HepG2 (cell line): Measurements from ENCODE around the gene NUP62. TPM values are rescaled to one million over a fixed set of nuclear protein-coding genes. Genes with fewer than 3 reads are reported as not detected.

Experiments used
- ATAC-seq: fragments of 200-7000 bp; cut with Tn5 transposase; 3 replicates; pipeline ENCODE4 v1.9.1; 2020; ENCODE audit warnings: mild to moderate bottlenecking, moderate library complexity
- BruUV-seq: library from RNA; stranded (reverse); fragments of 400-500 nt; replicated peaks from 2 replicates; lab custom pipeline; 2021; lab: Mats Ljungman, UMichigan
- CTCF ChIA-PET: fragments of 300-600 bp; formaldehyde crosslinking; extraction: SDS; loops from one replicate; lab custom pipeline; 2021; ENCODE audit warnings: low total read pairs, inconsistent platforms, low intra/inter-chr PET ratio; lab: Yijun Ruan, JAX
- POLR2A ChIA-PET: fragments of 350-600 bp; sonication (Branson Sonifier 250); formaldehyde crosslinking; loops from one replicate; lab custom pipeline; 2020; ENCODE audit warnings: antibody characterized with exemption, inconsistent platforms; lab: Yijun Ruan, JAX
- DNase-seq: peaks from one replicate; pipeline ENCODE4 v3.0.0-alpha.2; 2015; ENCODE audit warnings: low spot score
- FAIRE-seq: peaks from 3 replicates; lab custom pipeline; 2011; peaks lifted over from hg19 to GRCh38; lab: Jason Lieb, UNC
- H2AFZ ChIP-seq: one replicate; pipeline ENCODE4 v1.6.1; 2011; ENCODE audit warnings: low read length, inconsistent platforms
- H3K27ac ChIP-seq: fragments of 300-600 bp; 3 replicates; pipeline ENCODE4 v1.8.0; 2011; ENCODE audit warnings: mixed run types, mild to moderate bottlenecking, mixed read lengths, low read length, inconsistent platforms; ENCODE audit not compliant: insufficient read depth; ENCODE audit errors: extremely low read length
- H3K27me3 ChIP-seq, 2 experiments: fragments of 200-600 bp in 1 of 2; 2 replicates in 1 of 2; 3 replicates in 1 of 2; pipeline versions ENCODE4 v1.6.0 to v1.8.0; 2011; ENCODE audit warnings: low read length in 2 of 2, mild to moderate bottlenecking in 2 of 2, moderate library complexity in 2 of 2, inconsistent platforms in 1 of 2; ENCODE audit not compliant: insufficient read depth in 2 of 2, control insufficient read depth in 1 of 2
- H3K36me3 ChIP-seq, 2 experiments: fragments of 200-600 bp in 1 of 2; replicated peaks in 1 of 2; 2 replicates in 1 of 2; 3 replicates in 1 of 2; pipeline versions ENCODE4 v1.5.1 to v1.8.0; 2011; ENCODE audit warnings: low read length in 2 of 2, inconsistent platforms in 1 of 2; ENCODE audit not compliant: insufficient read depth in 2 of 2, control insufficient read depth in 1 of 2
- H3K4me1 ChIP-seq: 2 replicates; pipeline ENCODE4 v1.5.1; 2012; ENCODE audit warnings: low read length, inconsistent platforms; ENCODE audit not compliant: insufficient read depth
- H3K4me2 ChIP-seq: 2 replicates; pipeline ENCODE4 v1.6.0; 2011; ENCODE audit warnings: low read depth, low read length, inconsistent platforms
- H3K4me3 ChIP-seq, 3 experiments: fragments of 200-600 bp in 1 of 3; sonication (generic), shearing (Covaris generic) in 1 of 3; replicated peaks in 1 of 3; 2 replicates each; pipeline ENCODE4 v1.5.1; 2011 to 2016; ENCODE audit warnings: low read length in 3 of 3, inconsistent platforms in 2 of 3, low read depth in 2 of 3, mild to moderate bottlenecking in 2 of 3, control low read depth in 1 of 3, mixed read lengths in 1 of 3; ENCODE audit not compliant: insufficient read depth in 1 of 3
- H3K79me2 ChIP-seq: one replicate; pipeline ENCODE4 v1.6.1; 2011; ENCODE audit warnings: low read length, inconsistent platforms; ENCODE audit not compliant: insufficient read depth
- H3K9ac ChIP-seq: 2 replicates; pipeline ENCODE4 v1.6.0; 2011; ENCODE audit warnings: mild to moderate bottlenecking, low read depth, low read length, inconsistent platforms; ENCODE audit not compliant: insufficient read depth
- H3K9me3 ChIP-seq: 2 replicates; pipeline ENCODE4 v1.5.1; 2012; ENCODE audit warnings: mild to moderate bottlenecking, low read length
- H4K20me1 ChIP-seq: 2 replicates; pipeline ENCODE4 v1.6.0; 2011; ENCODE audit warnings: inconsistent platforms, mild to moderate bottlenecking, low read length, moderate library complexity; ENCODE audit not compliant: insufficient read depth
- HOXA5 ChIP-seq: sonication (generic); formaldehyde crosslinking; IDR thresholded peaks from 2 replicates; pipeline ENCODE4 v1.4.0; 2020; ENCODE audit warnings: missing genetic modification reagents
- KLF9 ChIP-seq: IDR thresholded peaks from 2 replicates; pipeline ENCODE4 v1.6.1; 2016; ENCODE audit warnings: low read depth
- RBFOX2 ChIP-seq: fragments of 200-400 bp; formaldehyde crosslinking; IDR thresholded peaks from 2 replicates; pipeline ENCODE4 v1.6.1; 2017; ENCODE audit warnings: low read depth, mild to moderate bottlenecking, low read length
- ZBTB33 ChIP-seq: sonication (generic); formaldehyde crosslinking; IDR thresholded peaks from 2 replicates; pipeline ENCODE4 v1.4.0; 2020; ENCODE audit warnings: missing genetic modification reagents
- ZNF101 ChIP-seq: sonication (generic); formaldehyde crosslinking; IDR thresholded peaks from 2 replicates; pipeline ENCODE4 v1.4.0; 2020; ENCODE audit warnings: mild to moderate bottlenecking, low read depth, missing genetic modification reagents, borderline replicate concordance
- ZNF24 ChIP-seq: fragments of 450-650 bp; IDR thresholded peaks from 2 replicates; pipeline ENCODE4 v1.6.1; 2017; ENCODE audit warnings: antibody characterized with exemption, mild to moderate bottlenecking
- WGBS: methylation state at CpG from one replicate; pipeline ENCODE4 v1.1.6; 2017; ENCODE audit warnings: low lambda C conversion rate; 5-methylcytosine and 5-hydroxymethylcytosine counted together
- in situ Hi-C: cut with HindIII; loops from 2 replicates; pipeline ENCODE4 v1.10.0; 2017; ENCODE audit warnings: low pct_unique_long_range_greater_than_20kb; ENCODE audit not compliant: extremely low pct_ligation_motif_present
- intact Hi-C: fragments of 100-400 bp; cut with micrococcal nuclease; formaldehyde crosslinking; loops from one replicate; pipeline ENCODE4 v1.10.0; 2022; ENCODE audit not compliant: unreplicated experiment
- polyA plus RNA-seq, 8 experiments: library from polyadenylated mRNA; depleted of rRNA in 3 of 8; stranded (reverse) in 7 of 8; unstranded in 1 of 8; fragments of >200 nt; fragmentation: Illumina TruSeq in 4 of 8; extraction: Trizol in 4 of 8; gene quantifications; 2 replicates each; pipeline versions ENCODE4 v1.2.1 to v1.2.3, GENCODE V29; 2011 to 2016; ENCODE audit warnings: low read depth in 4 of 8, missing spikeins in 1 of 8, mixed read lengths in 1 of 8; ENCODE audit not compliant: insufficient read depth in 1 of 8
- total RNA-seq, 5 experiments: library from RNA; depleted of rRNA; stranded (reverse); fragments of >200 nt; fragmentation: Illumina TruSeq; extraction: Trizol; gene quantifications; 2 replicates each; pipeline ENCODE4 v1.2.3, GENCODE V29; 2016; ENCODE audit warnings: low read depth in 1 of 5

NUP62 gene
- total and polyA plus RNA-seq, 2 of the 13 experiments (the other 11 are each of a cell fraction or from before 2014, with no cell fraction given): 16.5 to 41.5 TPM

GRCh38 chr19:49891393-49891792 is 37.9 kb downstream of the NUP62 start:
- Histone ChIP-seq H3K9ac (no peak overlapping the region), H3K4me1 (0 out of 2 replicates have a peak, but pooled peaks cover 2% of the 10 kb centered on the region), H3K4me3 (no peak overlapping the region), H3K36me3 (no peaks in the 10 kb centered on the region), H3K4me2 (no peak overlapping the region), H2AFZ (no peak overlapping the region), H3K27me3 (peaks cover 9% of the 10 kb centered on the region in 2 experiments; a peak in 4 of 5 replicates), H3K27ac (no peak overlapping the region), H3K9me3 (no peaks in the 10 kb centered on the region), H3K79me2 (no peaks in the 10 kb centered on the region), H4K20me1 (no peaks in the 10 kb centered on the region)
- intact Hi-C loops (no loop called here), in situ Hi-C loops (no loop called here)
- CTCF ChIA-PET: no interaction called here
- TF ChIP-seq ZNF101 (CRISPR knock-in tag) (no peak), ZNF24 (no peak), RBFOX2 (no peak), HOXA5 (CRISPR knock-in tag) (no peak)
- 74% methylated on average over 11 of the region's 17 CpGs for WGBS
- ATAC-seq (no peak), FAIRE-seq (no peak), DNase-seq (no peak)
- BruUV-seq: no TSS peak
- POLR2A ChIA-PET: interaction anchor here (0.7 kb wide), 1 partner anchor 37 kb away, joined by 3 read pairs; the partner anchor contains the start of genes ATF5 and NUP62

- H3K27me3 ChIP-seq: peaks cover 3 to 5% of the 10 kb centered on the region in 2 experiments; a peak in 3 of 5 replicates
- ATAC-seq: no peak; the same call in 2 of the 3 replicates
- TF ChIP-seq ZBTB33 (CRISPR knock-in tag) (peak; percentile 97), KLF9 (no peak)
- no peaks in the 10 kb centered on the region; a peak in 1 of 5 replicates for H3K36me3 ChIP-seq
- no peak overlapping the region for H3K4me2 ChIP-seq
- no peaks in the 10 kb centered on the region for H4K20me1 ChIP-seq
- WGBS: 88% methylated on average over 47 of the region's 69 CpGs
- BruUV-seq: no TSS peak
- DNase-seq: no peak
- no peaks in the 10 kb centered on the region for H3K9me3 ChIP-seq
- in situ Hi-C loops: no loop called here
- no peaks in the 10 kb centered on the region for H3K79me2 ChIP-seq
- H2AFZ ChIP-seq: no peak overlapping the region
- CTCF ChIA-PET: no interaction called here
- intact Hi-C loops: no loop called here
- H3K4me1 ChIP-seq: no peaks in the 10 kb centered on the region
- FAIRE-seq: no peak
- no peak overlapping the region for H3K4me3 ChIP-seq
- POLR2A ChIA-PET: interaction anchor here (0.7 kb wide), 1 partner anchor 38 kb away, joined by 3 read pairs; the partner anchor contains the start of genes ATF5 and NUP62
- no peak overlapping the region for H3K27ac ChIP-seq
- no peak overlapping the region for H3K9ac ChIP-seq
These were observed 38.7 kb downstream of the NUP62 start for GRCh38 chr19:49890349-49891311.
